ENCODE results near the gene TACC2. TPM values are rescaled to one million over a fixed set of nuclear protein-coding genes. Genes with fewer than 3 reads are reported as not detected.

Gene TACC2
- total RNA-seq, 1 experiment from 2014 or later: 89.0 TPM

GRCh38 chr10:122128357-122128756, 139.4 kb downstream of the TACC2 start:
- POLR2A ChIA-PET: interaction anchor here (1.3 to 7.9 kb wide), 9 partner anchors 9 to 77 kb away, joined by 3 to 132 read pairs (median 11); no protein-coding TSS in a partner anchor
- H3K4me3 Mint-ChIP-seq (ENCODE audit: unreplicated experiment): peak overlapping the region; percentile 80
- peak overlapping the region; percentile 89 for H3K27ac Mint-ChIP-seq (ENCODE audit: low read depth, unreplicated experiment)
- no peaks in the 10 kb centered on the region for H3K27me3 Mint-ChIP-seq (ENCODE audit: insufficient read depth, unreplicated experiment)
- H3K9me3 Mint-ChIP-seq (ENCODE audit: unreplicated experiment): no peaks in the 10 kb centered on the region
- no TSS peak for BruUV-seq (replicated peaks)
- H3K36me3 Mint-ChIP-seq (ENCODE audit: insufficient read depth, unreplicated experiment): peaks cover 84% of the 10 kb centered on the region
- TF ChIP-seq CTCF (IDR thresholded peaks at IDR 0.05; ENCODE audit: unreplicated experiment): no peak
- intact Hi-C loops (cut with micrococcal nuclease): loop anchor here (5.0 kb wide), 2 partner anchors 76 to 156 kb away; no protein-coding TSS in a partner anchor
- DNase-seq (ENCODE audit: unreplicated experiment): peak; percentile 33
- peaks cover 35% of the 10 kb centered on the region for H3K4me1 Mint-ChIP-seq (ENCODE audit: insufficient read depth, unreplicated experiment)
- CTCF ChIA-PET: interaction anchor here (1.6 to 2.6 kb wide), 3 partner anchors 14 to 65 kb away, joined by 5 to 13 read pairs (median 12); no protein-coding TSS in a partner anchor

GRCh38 chr10:122130474-122131110, 141.6 kb downstream of the TACC2 start:
- peaks cover 36% of the 10 kb centered on the region for H3K4me1 Mint-ChIP-seq (ENCODE audit: insufficient read depth, unreplicated experiment)
- H3K9me3 Mint-ChIP-seq (ENCODE audit: unreplicated experiment): no peaks in the 10 kb centered on the region
- CTCF ChIA-PET: interaction anchor here (0.6 to 1.1 kb wide), 5 partner anchors 18 to 90 kb away, joined by 3 read pairs; no protein-coding TSS in a partner anchor
- H3K27ac Mint-ChIP-seq (ENCODE audit: low read depth, unreplicated experiment): no peak overlapping the region
- BruUV-seq (replicated peaks): no TSS peak
- H3K36me3 Mint-ChIP-seq (ENCODE audit: insufficient read depth, unreplicated experiment): peaks cover 95% of the 10 kb centered on the region
- peak; percentile 55 for DNase-seq (ENCODE audit: unreplicated experiment)
- no peaks in the 10 kb centered on the region for H3K27me3 Mint-ChIP-seq (ENCODE audit: insufficient read depth, unreplicated experiment)
- POLR2A ChIA-PET: interaction anchor here (0.6 to 5.9 kb wide), 8 partner anchors 8 to 223 kb away, joined by 3 to 49 read pairs (median 8); no protein-coding TSS in a partner anchor
- H3K4me3 Mint-ChIP-seq (ENCODE audit: unreplicated experiment): peak overlapping the region; percentile 80
- no peak for TF ChIP-seq CTCF (IDR thresholded peaks at IDR 0.05; ENCODE audit: unreplicated experiment)
- intact Hi-C loops (cut with micrococcal nuclease): no loop called here

GRCh38 chr10:122132331-122132755, 143.4 kb downstream of the TACC2 start:
- no peak for DNase-seq (ENCODE audit: unreplicated experiment)
- CTCF ChIA-PET: interaction anchor here (0.5 to 1.3 kb wide), 2 partner anchors 10 to 40 kb away, joined by 4 read pairs; no protein-coding TSS in a partner anchor

More at GRCh38 chr10:122132331-122132755, 143.4 kb downstream of the TACC2 start:
- peaks cover 24% of the 10 kb centered on the region for H3K4me1 Mint-ChIP-seq (ENCODE audit: insufficient read depth, unreplicated experiment)
- peaks cover 96% of the 10 kb centered on the region for H3K36me3 Mint-ChIP-seq (ENCODE audit: insufficient read depth, unreplicated experiment)
- intact Hi-C loops (cut with micrococcal nuclease): no loop called here
- no peak overlapping the region for H3K27ac Mint-ChIP-seq (ENCODE audit: low read depth, unreplicated experiment)
- no peak overlapping the region for H3K4me3 Mint-ChIP-seq (ENCODE audit: unreplicated experiment)
- TF ChIP-seq CTCF (IDR thresholded peaks at IDR 0.05; ENCODE audit: unreplicated experiment): no peak
- no peaks in the 10 kb centered on the region for H3K27me3 Mint-ChIP-seq (ENCODE audit: insufficient read depth, unreplicated experiment)
- POLR2A ChIA-PET: interaction anchor here (0.8 kb wide), 1 partner anchor 29 kb away, joined by 3 read pairs; no protein-coding TSS in a partner anchor
- H3K9me3 Mint-ChIP-seq (ENCODE audit: unreplicated experiment): no peaks in the 10 kb centered on the region
- no TSS peak for BruUV-seq (replicated peaks)

Data from MCF 10A (cell line).